ENCODE results near the gene GNAO1.

- TF ChIP-seq EZH2 (IDR thresholded peaks at IDR 0.05; ENCODE audit: low read length) (no peak), CTCF (optimal IDR thresholded peaks at IDR 0.05 in 1 of 3, IDR thresholded peaks at IDR 0.05 in 1 of 3, conservative IDR thresholded peaks at IDR 0.05 in 1 of 3; ENCODE audit: extremely low read depth in 1 of 3, insufficient read depth in 2 of 3, low read length in 3 of 3) (no peak)
Observed at GRCh38 chr16:56337131-56337857, 146.0 kb downstream of the GNAO1 start.

All from keratinocyte (primary cell).